GM12872 (cell line): ENCODE data around the gene UGT2B15.
"Not testable (repeated sequence)": the region's sequence is repeated elsewhere in the genome, so short reads cannot be mapped to it uniquely, and the experiment has no call there.

Source experiments
- CTCF ChIP-seq: IDR thresholded peaks from 3 replicates; pipeline ENCODE4 v1.5.1; 2011; ENCODE audit warnings: low read depth, mild to moderate bottlenecking, low read length, moderate library complexity; ENCODE audit not compliant: insufficient read depth

UGT2B15 gene

GRCh38 chr4:68670479-68670939 is at the start of gene UGT2B15:
Gene UGT2B15, minus strand, starts transcription at chr4:68670652. Its CDS starts 34 bp downstream, at chr4:68670618.
- TF ChIP-seq CTCF = not testable (repeated sequence)

- TF ChIP-seq CTCF = no peak
Measured at GRCh38 chr4:68719075-68719473, 48.6 kb upstream of the UGT2B15 start.

GRCh38 chr4:68718447-68719074 is 48.1 kb upstream of the UGT2B15 start:
- no peak for TF ChIP-seq CTCF

GRCh38 chr4:68717999-68718398 is 47.5 kb upstream of the UGT2B15 start:
- TF ChIP-seq CTCF = no peak

- no peak for TF ChIP-seq CTCF
Measured at GRCh38 chr4:68714400-68714799, 43.9 kb upstream of the UGT2B15 start.

- no peak for TF ChIP-seq CTCF
Measured at GRCh38 chr4:68712207-68712606, 41.8 kb upstream of the UGT2B15 start.

- TF ChIP-seq CTCF = no peak
Measured at GRCh38 chr4:68708566-68708965, 38.1 kb upstream of the UGT2B15 start.

GRCh38 chr4:68700152-68700551 is 29.7 kb upstream of the UGT2B15 start:
- TF ChIP-seq CTCF = no peak
